DMS 273 (cell line): ENCODE results near the gene HOXA5.

ENCODE experiments used
- DNase-seq: peaks from one replicate; lab custom pipeline; 2025; ENCODE audit not compliant: unreplicated experiment; lab: John Stamatoyannopoulos, UW

Gene HOXA5

DNA sequence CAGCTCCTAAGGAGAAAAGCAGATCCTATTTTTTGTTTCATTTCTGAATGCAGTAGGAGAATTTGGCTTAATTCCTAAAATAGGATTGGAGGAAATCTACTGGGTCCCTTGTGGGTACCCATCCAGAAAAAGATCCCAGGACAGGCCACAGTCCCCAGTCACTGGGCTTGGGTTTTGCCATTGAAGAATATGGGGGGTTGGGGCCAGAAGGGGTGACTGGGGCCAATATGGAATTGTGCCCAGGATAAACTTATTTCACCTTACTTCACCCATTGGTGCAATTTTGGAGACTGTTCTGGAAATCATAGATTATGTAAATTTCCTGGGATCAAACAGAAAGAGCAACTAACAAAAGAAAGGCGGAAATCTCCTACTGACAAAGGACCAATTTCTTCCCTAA is 5.0 kb downstream of the HOXA5 start:
- DNase-seq, result no peak

DNA sequence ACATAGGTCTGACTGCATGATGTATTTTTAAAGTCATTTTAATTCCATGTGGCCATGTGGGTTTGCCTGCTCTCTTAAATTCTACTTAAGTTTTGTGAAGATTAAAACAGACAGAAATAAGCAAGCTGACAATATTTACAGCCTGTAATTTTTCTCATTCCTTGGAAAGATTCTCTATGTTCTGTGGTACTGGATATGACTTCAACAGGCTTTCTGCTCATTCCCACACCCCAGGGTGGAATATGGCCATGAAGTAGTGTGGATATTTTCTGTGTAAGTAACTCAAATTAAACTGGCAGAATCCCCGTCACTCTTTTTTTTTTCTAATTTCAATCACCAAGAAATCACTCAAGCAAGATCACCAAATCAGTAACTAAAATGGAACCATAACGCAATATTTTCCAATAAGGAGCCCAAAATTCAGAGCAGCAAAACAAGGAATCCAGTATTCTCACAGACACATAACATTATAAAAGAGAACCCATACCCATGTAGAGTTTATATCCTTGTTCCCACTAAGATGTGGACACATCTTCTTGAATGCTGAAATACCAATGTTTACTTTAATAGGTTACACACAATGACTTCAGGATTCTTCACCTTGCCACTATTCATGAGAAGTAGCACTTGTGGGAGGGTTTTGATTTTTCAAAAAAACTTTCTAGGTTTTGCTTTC is 5.7 kb downstream of the HOXA5 start:
- DNase-seq, result no peak

DNA sequence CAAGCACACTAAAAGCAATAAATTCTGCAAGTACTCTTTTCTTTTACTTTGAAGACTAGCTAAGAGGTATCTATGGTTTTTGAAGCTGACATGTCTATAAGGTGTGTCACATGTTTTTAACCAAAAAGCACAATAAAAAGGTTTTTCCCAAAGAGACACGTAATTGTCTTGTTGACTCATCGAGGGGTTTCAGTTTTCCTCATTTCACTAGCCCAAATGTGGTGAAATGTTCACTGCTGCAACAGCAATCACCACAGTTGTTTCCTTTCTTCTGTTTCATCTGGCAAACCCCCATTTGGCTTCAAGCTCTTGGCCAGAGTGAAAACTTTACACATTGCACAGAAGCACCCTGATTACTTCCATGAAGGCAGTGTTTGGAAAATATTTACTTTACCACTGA is 9.1 kb downstream of the HOXA5 start:
- DNase-seq, result no peak

DNA sequence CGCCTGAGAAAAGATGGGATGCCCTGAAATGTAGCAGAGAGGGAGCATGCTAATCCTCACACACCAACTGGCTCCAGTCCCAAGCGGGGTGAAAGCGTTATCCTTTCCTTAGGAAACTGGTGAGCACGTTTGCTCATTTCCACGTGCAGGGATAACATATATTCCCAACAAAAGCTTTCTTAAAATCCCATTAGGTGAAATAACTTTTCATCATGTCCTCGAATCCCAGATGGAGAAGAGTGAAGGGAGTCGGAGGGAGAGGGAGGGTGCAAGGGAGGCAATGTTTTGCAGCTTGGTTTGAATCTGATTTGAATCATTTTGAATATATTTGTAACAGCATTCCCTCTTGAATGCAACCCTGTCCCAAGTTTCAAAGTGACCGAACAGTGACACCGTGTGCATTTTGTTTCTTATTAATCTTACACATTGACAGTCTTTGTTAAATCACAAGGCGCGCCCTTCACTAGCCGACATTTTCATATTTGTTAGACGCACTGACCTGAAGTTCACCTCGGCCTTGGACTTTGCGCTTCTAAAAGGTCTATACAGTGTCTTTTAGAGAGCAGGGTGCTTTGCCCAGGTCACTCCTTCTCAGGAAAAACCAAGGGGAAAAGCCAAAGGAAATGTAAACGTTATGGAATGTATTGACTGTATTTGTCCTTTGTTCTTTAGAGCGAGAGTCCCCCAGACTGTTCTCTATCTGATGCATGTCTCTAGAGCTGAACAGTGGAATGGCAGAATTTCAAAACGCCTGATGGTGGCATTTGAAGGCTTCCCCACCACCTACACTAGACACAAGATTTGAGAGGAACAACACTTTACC is 9.9 kb downstream of the HOXA5 start:
- DNase-seq, result no peak

DNA sequence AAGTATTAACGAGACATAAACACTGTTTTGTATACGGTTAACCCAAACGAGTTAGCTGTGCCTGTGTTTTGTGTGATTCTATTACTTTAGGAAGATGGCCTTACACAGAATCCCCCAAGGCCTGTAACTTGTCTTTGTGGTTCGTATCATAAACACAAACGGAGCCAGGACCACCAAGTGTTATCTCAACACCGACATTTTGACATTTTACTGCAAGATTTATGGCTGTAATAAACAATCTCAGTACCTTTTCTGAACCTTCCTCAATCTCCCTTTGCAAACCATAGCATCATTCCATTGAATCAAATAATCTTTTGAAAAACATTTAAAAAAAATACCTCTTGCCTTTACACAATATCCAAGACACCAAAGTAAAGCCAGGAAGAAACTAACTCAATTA is 10.5 kb downstream of the HOXA5 start:
- DNase-seq, result no peak

DNA sequence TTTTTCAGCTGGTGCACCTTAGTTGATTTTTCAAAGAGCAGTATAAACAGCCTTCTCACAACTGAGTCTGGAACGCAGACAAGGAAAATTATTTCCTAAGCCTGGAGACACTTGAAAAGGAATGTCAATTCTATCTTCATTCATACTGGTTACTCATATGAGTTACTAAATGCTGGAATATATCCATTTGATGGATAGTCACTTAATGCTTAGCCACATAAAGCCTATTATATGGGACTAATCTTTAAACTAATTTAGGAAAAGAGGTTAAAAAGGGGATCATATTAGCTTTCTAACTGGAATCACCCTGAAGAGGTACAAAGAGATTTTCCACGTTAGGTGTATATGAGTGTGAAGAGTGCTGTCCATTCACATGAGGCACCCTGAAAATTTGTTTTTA is 11.3 kb downstream of the HOXA5 start:
- DNase-seq, result no peak

DNA sequence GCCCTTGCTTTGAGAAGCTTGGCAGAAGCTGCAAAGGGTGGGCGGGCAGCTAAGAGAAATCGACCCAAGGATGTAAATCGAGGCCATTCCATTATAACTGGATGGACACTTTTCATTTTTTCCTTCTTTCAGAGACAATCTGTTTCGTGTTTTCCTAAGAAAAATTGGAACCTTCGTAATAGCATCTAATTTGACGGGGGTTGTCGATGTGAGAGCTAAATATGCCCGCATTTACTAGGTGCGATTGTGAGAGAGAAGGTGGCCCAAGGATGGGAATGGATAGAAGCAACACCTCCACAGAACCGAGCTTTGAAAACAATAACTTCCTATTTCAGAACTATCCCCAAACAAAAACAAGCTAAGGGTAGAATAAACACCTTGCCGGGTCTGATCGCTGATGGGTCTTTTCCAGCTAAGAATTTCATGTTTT is 12.1 kb downstream of the HOXA5 start:
- no peak for DNase-seq

DNA sequence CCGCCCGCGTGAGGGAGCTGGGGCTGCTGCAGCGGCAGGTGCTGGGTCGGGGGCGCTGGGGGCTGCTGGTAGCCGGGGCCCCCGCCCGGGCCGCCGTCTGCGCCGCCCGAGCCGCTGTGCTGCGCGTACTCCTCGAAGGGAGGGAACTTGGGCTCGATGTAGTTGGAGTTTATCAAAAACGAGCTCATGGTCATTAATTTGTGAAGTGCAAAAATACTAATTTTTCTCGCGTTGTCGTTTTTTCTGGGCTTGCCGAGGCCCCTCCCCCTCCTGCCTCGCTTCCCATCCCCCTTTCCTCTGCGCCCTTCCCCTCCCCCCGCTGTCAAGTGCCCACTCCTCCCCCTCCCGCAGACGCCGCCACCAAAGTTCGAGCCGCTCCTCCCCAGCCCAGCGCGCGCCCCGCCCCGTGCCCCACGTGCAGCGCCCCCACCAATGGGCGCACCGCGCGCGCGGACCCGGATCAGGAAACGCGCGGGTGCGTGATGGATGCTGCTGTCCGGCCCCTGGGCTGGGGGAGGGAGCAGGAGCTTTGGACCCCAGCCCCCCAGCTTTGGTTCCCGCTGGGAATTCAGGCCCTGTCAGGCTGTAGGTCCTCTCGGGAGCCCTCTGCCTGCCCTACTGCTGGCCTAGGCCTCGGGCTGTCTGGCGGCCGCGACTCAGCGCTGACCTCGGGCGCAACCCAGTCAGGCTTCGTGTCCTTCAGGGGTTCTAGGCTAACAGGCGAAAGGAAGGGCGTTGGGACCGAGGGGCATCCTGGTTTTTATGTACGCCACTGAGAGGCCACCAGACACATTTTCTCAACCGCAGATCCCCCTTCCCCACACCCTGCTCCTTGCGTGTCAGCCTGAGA is 12.7 kb downstream of the HOXA5 start, which contains the start of gene HOXA4:
Gene HOXA4 (minus strand): TSS at position 218 of the 850 bp plus-strand sequence. CDS start 24 bp downstream, at position 194.
- DNase-seq, result peak; percentile 94

DNA sequence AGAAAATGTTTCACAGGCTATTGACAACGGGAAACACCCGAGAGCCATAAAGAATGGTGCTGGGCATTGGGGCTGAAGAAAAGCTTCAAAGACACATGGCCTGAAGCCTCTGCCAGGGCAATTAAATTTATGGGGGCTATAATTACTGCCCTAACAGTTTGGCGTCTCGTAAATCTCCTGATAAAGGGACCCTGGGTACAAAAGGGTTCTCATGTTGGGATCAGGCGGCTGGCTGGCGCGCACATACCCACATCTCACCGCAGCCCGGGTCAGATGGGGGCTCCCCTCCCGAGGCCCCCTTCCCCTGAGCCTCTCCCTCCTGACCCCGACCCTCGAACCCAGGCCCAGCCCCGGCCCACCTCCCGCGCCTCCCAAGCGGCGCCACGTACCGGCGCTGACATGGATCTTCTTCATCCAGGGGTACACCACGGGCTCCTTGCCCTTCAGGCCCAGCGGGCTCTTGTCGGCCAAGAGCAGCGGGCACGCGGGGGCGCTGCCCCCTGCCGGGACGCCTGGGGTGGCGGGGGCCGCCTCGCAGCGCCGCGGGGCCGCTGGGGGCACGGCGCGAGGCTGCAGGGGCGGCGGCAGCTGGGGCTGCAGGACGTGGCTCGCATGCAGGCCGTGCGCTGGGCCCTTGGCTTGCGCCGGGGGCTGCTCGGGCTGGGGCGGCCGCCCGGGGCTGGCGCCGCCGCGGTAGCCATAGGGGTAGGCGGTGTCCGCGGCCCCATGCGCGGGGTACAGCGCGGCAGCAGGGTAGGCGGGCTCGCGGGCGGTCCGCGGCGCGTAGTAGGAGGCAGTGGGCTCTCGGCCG is 13.5 kb downstream of the HOXA5 start:
- peak; percentile 84 for DNase-seq

DNA sequence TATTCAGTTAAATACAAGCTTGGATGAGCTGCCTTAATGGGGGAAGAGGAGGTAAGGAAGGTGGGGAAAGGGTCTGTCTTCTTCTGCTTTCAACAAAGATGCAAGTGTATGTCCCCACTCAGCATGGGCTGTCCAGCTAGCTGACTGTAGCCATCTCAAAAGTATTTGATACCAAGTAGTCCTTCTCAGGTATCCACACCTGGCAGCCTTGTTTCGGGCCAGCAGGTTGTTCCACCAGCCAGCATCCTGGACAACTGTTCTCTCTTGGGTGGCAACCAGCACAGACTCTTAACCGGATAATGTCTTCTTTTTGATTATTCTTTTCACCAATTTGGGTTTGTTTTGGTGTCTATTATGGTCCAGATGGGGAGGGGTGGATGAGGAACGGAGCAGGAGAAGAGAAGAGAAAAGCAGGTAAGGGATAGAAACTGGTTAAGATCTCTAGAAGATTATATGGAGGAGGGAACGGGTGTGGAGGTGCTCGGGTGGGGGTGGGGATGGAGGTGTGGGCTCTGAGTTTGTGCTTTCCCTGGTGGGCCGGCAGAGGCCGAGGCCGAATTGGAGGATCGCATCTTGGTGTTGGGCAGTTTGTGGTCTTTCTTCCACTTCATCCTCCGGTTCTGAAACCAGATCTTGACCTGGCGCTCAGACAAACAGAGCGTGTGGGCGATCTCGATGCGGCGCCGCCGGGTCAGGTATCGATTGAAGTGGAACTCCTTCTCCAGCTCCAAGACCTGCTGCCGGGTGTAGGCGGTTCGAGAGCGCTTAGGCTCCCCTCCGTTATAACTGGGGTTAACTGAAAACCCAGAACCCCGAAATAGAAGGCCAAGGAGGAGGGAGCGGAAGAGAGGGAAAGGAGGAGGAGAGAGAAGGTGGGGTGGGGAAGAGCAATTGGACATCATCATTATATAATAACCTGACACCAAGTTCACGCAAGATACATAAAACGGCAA is 14.4 kb downstream of the HOXA5 start:
- DNase-seq, result no peak

DNA sequence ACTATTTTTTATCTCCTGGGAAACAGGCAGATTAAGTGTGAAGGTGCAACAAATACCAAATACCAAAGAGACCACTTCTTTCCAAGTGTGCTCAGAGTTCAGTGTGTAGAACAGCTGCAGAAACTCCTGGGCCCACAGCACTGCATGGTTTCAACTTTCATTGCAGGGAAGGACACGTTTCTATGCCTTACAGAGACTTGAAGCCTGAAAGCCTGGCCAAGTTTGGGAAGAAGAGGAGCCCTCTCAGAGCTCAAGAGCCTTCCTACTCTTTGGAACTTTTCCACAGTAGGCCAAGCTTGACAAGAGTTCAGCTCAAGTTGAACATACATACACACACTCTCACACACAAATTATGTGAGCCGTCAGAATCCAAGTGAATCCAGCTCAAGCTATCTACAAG is 15.4 kb downstream of the HOXA5 start:
- peak; percentile 62 for DNase-seq

DNA sequence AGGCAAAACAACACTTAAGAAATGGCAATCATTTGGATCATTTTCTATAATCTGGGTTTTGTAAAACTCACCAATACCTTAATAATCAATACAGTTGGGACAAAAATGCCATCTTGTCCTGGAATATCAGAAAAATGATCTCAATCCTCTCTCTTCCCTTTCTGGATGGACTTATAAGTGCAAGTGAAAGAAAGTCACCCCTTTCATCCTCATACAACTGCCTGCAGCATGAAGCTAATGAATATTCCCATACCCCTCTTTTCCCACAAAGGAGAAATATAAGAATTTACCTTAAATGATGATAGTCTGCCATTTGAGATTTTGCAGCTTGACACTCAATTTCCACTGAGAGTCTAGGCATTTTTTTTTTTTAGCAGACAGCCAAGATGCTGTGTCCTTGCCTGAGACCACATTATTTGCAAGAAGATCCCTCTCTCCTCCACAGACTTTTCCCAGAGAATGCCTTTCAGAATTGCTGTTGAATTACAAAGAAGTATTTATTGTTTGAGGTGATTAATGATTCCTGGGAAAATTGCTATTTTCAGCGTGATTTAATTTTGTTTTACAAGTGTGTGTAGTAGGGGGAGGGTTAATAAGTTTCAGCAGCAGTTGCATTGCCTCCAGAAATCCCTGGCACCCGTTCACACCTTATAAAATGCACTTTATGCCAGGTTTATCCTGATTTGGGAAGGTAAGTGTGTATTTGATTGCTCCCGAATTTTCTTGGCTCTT is 16.7 kb downstream of the HOXA5 start:
- no peak for DNase-seq

DNA sequence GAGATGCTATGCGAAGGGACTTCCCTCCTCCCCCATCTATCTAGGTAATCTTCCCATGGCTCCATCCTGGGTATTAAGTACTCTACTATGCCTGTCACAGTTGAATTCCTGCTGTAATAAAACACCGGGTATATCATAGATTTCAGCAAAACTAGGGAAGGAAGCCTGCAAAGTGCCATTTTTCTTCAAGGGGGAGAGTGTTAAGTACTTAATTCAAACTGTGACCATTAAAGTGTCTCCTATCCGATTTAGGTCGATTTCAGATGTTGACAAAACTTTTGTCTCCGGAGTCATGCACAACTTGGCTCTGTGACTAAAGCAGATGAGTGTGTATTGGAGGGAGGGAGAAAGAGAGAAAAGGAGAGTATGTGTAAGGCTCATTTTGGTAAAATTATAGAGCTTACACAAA is 17.5 kb downstream of the HOXA5 start:
- DNase-seq, result no peak

DNA sequence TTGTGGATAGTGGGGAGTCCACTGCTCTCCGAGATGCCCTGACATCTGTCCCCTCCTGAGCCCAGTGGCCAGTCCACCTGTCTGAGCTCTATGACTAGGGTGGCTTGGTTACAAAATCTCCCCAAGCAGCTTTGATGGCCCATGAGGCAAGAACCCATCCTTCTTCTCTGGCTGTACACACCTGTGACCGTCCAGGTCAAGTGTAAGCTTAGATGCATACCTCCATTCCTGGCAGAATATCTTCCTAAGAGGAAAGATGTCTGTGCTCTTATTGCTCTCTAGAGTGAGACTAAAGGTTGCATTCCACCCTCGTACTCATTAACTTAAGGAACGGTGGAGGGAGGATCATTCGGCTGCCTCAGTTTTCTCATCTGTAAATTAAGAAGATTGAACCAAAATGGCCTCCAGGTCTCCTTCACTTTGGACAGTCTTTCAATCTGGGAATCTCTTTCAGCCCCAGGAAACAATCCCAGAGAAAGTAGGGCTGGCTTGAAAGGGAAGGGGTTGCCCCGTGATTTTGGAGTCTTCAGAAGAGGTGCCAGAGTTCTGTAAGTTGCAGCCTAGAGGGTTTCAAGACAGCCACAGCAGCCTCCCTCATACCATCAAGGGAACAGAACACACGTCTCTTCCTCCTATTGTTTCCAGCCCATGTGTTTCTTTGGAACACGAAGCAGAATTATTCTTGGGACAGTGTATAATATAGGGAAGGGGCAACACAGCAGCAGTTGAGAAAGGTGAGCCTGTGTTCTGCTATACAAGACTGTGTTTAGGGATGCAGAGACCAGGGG is 18.4 kb downstream of the HOXA5 start:
- no peak for DNase-seq

DNA sequence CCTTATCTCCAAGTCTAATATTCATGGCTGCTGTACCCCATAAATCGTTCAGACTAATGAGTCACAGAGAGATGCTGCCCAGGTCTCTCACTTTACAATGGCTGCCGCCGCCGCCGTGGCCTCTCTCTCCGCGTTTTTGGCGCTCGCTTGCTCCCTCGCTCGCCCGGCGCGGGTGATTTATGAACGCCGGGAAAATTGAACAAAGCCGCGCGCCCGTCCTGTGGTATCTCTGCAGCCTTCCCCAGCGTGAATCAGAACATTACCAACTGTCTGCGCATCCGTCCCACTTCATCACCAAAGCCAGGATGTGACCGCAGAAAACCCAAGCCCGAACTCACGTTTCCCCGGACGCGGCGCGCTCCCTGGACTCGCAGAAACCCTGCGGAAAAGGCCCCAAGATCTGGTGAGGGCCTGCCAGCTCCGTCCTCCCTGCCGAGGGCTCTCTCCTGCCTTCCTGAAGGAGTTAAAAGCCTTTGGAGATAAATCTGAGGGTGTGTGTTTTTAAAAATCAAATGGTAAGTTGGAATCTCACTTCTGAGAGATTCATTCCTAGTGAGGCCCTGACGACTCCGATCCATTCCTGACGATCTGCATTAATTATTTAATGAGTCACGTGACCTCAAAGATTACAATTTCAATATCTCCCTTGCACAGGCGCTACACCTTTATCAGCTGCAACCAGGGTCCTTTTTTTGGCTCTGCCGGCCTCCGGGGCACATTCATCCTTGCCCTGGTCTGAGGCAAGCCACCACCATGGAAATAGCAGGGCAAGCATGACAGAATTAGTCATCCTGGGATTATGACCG is 19.2 kb downstream of the HOXA5 start:
- DNase-seq, result no peak

DNA sequence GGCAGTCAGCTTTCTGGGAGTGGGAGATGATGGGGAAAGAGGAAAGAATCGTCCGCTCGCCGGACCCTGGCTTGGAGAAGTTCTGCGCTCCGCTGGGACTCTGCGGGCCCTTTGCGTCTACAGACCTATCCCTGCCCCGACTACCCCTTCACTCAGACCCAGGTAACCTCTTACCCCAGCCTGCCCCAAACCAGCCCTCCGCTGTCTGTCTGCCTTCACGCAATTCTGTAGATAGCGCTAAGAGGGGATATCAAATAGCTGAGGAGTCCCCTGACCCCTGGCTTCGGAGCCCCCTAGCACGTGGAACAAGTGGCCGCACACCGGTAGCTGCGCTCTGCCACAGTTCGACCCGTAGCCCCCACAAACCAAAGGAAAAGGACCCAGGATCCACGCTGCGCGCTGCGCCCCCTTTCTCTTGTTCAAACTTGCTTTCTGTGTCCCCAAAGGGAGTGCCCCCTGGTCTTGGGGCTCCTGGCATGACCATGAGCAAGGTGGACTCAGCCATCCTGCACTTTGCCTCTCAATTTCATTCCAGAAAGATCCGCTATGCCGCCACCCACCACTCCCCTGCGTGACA is 19.9 kb downstream of the HOXA5 start:
- DNase-seq, result no peak

DNA sequence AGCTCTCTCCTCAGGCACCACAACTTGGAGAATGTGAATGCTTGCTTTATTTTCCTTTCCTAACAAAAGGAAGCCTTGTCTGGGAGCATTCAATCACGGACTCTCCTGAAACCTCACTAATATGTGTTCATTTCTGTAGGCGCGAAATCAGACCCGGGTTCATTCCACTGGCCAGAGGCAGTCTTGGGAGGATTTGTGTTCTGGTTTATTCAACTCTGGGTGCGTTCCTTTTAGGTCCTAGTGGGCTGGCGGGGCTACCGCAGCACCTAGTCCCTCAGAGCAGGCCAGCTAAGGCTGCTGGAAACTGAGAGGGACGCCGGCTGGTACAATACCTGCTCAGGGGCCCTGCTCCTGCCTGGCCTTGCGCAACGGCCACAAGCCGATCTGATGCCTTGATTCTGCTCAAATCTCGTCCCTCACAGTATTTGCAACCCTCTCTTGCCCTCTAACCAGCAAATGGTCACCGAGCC is 20.4 kb downstream of the HOXA5 start:
- DNase-seq, result no peak
